GM18517 (cell line): Measurements from ENCODE around the gene PNKD.

Experiments used
- ATAC-seq: cut with Tn5 transposase; IDR thresholded peaks from one replicate; pipeline ENCODE4 v1.9.1; 2021; ENCODE audit warnings: mild to moderate bottlenecking, moderate library complexity; ENCODE audit not compliant: unreplicated experiment

Gene PNKD, protein sequence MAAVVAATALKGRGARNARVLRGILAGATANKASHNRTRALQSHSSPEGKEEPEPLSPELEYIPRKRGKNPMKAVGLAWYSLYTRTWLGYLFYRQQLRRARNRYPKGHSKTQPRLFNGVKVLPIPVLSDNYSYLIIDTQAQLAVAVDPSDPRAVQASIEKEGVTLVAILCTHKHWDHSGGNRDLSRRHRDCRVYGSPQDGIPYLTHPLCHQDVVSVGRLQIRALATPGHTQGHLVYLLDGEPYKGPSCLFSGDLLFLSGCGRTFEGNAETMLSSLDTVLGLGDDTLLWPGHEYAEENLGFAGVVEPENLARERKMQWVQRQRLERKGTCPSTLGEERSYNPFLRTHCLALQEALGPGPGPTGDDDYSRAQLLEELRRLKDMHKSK

DNA sequence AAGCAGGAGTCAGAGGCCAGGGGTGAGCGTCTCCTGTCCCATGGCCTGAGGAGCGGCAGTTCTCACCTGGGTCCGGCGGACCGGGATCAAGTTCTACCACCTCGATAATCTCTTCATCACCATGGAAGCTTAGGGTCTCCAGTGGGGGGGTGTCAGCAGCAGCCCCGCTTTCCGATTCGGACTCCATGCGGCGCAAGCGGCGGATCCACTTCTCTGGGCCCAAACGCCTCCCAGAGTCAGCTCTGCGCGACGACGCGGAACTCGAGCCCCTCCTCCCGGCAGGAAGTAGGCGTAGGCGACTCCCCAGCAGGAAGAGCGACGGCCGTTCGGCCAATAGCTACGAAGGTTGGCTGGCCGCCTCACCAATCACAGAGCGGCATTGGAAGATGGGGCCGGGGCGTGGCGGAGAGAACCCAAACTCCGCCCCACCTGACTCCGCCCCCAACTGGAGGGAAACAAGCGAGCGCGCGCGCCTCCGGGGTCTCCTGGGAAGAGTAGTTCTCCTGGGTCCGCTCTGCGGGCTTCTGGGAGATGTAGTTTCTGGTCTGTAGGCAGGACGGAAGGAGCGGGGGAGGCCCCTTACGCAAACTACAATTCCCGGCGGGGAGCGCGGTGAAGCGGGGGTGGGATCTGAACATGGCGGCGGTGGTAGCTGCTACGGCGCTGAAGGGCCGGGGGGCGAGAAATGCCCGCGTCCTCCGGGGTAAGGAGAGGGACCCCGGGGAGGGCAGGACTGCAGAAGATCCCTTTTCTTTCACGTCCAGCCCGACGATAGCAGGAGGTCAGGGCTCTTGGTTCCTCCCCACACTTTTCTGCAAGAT is at the start of gene PNKD, which contains the start of gene AAMP:
PNKD (plus strand) TSS at position 620 of the 821 bp plus-strand sequence; CDS start at position 637, 17 bp downstream.
AAMP (minus strand) TSS at position 238 of the 821 bp plus-strand sequence; CDS start at position 187, 51 bp downstream.
- ATAC-seq: peak; percentile 91

DNA sequence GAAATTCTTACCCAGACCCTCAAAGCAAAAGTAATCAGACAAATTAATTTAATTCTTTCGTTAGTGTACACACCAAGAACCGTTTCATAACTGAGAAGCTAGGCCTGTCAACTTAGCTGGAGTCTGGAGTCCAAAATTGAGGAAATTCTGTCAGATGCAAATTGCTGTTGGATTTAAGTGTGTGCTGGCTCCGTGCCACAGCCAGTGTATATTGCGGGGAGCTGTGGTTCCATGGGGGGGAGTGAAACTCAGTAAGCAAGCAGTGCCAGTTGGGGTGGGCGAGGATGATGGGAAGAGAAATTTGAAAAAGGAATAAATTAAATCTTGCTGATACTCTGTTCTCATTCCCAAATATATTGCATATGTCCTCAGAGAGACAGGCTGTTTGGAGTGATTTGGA is 49.3 kb upstream of the PNKD start:
- ATAC-seq: no peak

DNA sequence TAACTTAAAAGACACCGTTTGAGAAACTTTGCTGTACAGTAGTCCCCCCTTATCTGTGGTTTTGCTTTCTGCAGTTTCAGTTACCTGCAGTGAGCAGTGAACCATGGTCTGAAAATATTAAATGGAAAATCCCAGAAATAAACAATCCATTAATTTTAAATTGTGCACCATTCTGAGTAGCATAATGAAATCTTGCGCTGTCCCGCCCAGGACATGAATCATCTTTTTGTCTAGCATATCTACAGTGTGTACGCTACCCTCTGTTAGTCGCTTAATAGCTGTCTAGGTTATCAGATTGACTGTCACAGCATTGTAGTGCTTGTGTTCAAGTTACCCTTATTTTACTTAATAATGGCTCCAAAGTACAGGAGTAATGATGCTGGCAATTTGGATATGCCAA is 47.3 kb upstream of the PNKD start:
- ATAC-seq: no peak

DNA sequence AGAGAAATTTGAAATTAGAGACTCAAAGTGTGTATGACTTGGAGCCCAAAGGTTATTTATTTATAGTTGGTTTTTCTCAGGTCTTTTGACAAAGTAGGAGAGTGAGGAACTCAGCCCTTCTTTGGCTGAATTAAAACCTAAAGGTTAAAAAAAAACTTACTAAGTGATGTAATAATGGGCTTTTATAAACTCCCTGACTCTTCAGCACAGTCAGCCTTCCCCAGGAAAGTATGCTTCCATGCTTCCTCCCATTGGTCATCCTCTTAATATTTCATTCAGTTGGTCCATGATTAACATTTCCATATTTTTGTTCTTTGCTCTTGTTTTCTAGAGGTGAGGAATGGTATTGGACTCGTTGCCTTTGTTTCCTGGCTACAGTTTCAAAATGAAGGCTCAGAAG is 46.1 kb upstream of the PNKD start:
- ATAC-seq: no peak

DNA sequence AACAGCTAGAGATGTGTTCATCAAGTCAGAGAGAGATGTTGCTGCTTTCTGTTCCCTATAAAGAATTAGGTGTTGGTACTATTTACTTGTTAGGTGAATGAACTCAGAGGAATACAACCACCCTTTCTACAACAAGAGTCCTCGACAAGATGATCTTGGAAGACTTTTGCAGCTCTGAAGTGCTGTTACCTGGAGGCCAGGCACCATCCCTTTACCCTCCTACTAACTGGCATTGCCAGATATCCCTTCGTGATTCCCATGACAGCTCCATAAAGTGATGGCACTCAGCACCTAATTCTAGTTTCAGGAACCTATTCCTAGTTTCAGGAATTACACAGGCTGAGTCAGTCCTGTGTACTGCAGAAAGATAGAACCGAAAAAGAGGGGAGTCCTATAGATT is 43.4 kb upstream of the PNKD start:
- ATAC-seq: no peak

DNA sequence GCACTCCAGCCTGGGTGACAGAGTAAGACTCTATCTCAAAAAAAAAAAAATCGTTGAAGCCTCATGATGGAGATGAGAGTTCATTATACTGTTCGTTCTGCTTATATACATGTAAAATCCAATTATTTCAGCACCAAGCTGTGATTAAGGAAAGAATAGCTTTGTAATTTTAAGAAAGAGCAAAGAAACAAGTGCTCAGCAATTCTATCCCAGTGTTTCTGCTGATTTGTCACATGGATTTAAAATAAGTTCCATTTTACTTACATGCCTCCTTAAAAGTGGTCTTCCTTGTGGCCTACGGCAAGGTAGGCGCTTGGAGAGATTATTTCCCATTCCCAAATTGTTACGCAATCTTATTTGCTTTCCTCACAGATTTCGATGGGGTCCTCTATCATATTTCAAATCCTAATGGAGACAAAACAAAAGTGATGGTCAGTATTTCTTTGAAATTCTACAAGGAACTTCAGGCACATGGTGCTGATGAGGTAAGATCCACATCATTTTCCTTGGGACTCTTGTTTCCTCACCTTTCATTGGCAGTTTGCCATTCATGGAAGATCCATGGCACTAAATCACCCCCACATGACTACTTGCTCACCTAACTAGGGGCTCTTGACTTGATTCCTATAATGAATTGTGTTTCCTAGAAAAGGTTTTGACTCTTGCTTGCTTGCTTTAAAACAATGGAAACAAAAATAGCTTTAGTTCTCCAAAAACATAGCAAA is 41.8 kb upstream of the PNKD start:
- ATAC-seq: no peak

DNA sequence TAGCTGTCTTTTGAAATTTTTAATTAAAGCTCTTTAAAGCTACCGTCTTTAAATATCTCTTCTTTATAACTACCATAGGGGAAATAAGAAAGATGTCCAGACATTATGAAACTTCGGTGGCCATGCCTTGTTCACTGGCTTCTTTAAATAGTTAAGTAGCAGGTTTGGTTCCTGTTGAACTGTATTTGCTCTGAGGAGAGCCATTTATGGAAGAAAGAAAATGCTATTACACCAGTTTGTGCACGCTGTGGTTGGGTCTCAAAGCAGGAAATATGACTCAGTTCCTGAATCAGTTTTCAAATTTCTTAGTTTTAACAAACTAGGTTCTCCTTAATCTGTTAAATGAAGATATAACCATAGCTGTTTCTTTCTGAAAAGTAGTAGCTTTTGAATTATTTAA is 41.1 kb upstream of the PNKD start:
- peak; percentile 86 for ATAC-seq

DNA sequence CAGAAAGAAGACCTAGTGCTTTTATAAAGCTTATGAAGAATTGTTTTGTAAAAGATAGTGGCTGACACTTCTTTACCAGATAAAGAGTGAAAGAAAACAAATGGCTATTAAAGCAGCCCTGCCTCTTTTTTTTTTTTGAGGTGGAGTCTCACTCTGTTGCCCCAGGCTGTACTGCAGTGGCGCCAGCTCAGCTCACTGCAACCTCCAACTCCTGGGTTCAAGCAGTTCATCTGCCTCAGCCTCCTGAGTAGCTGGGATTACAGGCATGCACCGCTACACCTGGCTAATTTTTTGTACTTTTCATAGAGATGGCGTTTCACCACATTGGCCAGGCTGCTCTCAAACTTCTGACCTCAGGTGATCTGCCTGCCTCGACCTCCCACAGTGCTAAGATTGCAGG is 40.5 kb upstream of the PNKD start:
- ATAC-seq: no peak

DNA sequence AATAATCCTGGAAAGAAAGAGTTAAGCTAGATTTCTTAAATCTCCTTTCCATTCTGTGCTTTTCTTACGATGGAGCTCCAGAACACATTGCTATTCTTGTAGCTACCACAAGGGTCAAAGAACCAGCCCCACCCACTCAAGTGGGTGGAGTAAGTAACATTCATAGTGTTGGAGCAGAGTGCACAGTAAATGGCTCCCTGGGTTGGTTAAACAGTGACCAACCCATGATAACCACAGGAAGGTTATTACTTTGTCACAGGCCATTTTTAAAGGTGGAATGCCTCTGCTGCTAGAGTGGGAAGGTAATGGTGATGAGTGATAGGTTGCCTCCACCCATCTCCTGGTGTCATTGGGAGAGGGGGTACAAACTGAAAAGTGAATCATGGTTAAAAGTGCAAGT is 39.4 kb upstream of the PNKD start:
- ATAC-seq: peak; percentile 61

DNA sequence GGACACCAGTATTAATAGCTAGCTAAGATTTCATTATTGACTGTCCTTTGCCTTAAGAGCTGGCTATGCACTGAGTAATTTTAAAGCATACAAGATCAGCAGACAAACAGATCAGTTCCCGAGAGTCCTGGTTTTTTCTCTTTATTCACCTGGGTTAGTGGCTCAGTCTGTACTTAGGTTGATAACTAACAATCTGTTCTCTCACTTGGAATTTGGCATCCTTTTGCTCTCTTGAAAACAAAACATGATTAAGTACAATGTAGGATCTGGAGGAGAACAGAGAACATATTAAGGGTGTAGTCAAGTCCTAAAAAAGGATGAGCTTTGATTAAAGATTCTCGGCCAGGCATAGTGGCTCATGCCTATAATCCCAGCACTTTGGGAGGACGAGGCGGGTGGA is 36.8 kb upstream of the PNKD start:
- ATAC-seq: no peak

DNA sequence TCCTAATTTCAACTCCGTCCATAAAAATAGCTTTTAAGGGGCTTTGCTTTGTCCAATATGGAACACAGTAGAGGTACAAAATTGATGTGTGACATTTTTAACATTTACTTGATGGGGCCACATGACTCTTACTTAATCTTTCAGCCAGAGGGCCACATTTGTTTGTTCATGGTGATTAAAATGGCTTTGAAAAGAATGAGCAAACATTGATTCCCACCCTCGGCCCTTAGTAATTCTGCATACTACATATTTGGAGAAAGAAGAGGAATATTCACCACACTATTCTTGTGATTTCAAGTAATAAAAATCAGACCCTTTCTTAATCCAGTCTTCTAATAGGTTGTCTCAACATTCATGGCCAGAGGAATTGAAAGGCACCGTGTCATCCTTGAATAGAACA is 35.8 kb upstream of the PNKD start:
- no peak for ATAC-seq

DNA sequence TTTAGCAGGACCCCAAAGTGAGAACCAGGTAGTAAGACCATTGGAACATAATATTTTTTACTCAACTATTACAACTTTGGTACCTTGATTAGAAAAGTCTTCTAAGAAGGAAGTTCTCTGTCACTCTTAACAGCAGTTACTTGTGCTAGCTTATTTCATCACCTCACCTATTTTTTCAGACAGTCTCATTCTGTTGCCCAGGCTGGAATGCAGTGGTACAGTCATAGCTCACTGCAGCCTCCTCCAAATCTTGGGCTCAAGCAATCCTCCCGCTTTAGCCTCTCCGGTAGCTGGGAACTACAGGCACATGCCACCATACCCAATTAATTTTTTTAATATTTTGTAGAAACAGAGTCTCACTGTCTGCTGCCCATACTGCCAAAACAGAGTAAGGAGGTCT is 35.3 kb upstream of the PNKD start:
- no peak for ATAC-seq

DNA sequence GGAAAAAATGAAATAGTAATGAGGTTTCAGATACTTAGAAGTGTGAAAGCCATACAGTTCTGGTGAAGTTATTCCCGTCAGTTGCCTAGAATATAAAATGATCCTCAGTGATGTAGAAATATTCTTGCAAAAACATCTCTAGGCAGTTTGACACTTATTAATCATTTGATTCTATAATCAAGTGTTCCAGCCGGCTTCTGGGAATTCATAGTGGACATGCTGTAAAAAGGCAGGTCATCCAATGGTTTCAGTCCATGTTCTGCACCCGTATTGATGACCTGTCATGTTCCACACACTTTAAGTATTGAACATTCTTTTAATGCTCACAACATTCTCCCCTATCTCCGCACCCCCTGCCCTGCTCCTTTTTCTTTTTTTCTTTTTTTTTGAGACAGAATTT is 33.5 kb upstream of the PNKD start:
- no peak for ATAC-seq

DNA sequence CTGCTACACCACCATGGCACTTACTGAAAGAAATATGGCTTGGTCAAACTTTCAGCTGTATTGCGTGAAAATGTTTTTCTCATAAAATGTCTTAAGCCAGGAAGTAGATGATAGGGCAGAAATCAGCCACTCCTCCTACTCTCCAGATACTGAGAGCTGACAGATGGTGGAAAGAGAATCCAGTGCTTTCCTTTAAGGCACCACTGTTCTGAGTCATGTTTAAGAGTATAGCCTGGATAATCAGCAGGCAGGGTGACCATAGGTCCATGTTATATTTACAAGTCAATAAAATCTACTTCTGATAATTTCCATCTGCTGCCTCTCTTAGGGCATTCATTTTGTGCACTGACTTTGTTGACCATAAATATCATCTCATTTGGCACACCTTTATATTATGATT is 31.4 kb upstream of the PNKD start:
- ATAC-seq: no peak

DNA sequence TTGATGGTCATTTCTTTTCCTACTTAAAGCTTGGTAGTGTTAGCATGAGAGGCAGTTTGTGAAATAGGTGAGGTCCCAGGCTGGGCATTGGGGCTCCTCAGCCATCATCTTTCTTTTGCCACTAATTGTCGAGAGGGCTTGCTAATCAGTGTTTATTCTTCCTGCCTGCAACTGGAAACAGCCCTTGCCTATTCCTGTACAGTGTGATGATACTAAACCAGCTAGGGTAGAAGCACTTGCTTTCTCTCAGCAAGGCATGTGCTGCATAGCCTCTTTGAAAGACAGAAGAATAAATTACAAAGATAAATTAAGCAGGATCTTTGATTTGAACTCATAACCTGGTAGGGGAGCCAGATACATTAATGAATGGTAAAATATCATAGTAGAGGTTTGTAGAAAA is 26.1 kb upstream of the PNKD start:
- ATAC-seq: no peak

DNA sequence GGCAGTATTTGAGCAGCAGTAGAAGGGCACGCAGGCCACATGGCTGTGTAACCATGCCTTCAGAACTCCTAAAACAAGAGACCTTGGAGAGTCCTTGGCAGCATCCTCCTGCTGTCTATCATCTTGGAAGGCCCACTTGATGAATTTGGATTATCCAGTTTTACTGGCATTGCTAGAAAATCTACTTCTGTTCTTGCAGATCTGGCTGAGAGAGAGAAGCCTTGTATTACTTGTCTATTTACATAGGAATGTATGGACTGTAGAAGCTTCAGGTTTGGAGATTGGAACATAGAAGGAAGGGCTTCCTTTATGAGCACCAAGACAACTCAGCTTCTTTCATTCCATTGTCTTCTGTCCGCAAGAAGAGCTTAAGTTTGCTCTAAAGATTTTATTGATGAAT is 25.7 kb upstream of the PNKD start:
- no peak for ATAC-seq

DNA sequence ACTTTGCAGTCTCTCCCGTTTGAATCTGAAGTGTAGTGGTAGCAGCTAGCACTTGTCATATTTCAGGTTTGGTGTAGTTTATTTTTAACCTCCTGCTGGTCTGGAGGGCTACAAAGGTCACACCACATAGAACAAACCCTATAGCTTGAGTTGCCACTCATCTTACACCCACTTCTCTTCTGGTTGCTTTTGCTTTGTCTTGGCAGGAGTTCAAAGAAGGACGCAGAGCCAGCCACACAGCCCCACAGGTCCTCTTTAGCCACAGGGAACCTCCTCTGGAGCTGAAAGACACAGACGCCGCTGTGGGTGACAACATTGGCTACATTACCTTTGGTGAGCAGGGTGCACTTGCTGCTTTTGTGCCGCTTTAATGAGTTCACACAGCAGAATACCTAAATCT is 25.1 kb upstream of the PNKD start:
- no peak for ATAC-seq

DNA sequence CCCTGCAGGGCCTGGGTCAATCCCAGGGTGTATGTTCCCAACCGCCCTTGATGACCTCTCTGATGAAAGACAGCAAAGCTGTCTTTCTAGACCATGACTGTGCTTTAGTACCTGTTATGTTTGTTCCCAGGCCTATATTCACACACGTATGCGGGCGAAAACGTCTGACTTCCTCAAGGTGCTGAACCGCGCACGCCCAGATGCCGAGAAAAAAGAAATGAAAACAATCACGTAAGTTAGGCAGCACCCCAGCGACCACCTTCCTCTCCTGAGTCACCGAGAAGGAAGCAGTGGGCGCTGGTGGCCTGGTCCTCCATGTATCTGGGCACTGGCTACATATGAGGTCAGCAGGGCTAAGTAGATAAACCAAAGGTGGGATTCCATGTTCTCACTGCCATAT is 20.6 kb upstream of the PNKD start:
- ATAC-seq: no peak

DNA sequence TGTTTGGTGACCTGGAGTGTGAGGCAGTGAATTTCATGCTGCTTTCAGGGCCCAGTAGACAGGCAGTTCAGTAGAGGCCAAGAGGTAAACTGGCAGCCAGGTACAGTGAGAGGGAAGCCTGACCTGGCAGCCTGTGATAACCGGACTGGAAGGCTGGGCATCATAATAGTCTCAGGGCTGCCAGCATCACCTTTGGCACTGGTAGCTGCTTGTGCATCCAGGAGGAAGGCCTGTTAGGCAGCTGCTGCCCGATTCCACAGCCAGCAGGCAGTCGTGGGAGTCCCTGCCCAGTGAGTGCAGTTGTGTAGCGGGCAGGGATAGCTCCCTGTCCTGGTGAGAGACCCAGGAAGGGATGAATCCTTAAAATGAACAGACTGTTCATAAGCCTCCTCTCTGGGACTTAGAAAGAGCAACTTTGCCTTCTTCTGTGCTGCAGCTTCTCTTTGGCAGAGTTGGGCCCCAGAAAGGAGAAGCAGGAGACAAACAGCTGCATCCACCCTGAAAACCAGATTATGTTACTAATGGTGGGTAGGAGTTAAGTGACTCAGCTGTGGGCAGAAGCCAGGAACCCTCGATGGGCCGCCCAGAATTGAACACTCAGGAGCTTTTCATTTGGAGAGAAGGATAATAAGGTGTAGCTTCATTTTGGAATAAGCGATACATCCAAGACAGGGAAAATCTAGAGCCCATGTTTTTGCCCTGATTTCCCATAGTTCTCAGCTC is 17.6 kb upstream of the PNKD start:
- ATAC-seq: no peak

DNA sequence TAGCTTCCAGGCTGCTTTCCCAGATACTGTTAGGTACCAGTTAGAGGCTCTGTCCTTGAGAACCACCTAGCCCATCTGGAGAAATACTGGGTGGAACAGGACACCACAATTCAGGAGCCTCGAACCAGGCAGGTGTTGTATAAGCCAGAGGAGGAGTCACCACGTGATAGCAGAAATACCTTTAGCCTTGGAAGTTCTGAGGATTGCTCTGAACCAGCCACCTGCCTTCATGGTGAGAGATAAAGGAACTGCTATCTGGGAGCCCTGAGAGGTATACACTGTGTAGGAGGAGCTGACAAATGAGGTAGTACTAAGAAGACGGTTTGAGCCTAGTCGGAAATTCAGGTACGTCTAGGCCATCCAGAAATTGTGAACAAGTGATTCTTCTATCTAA is 17.1 kb upstream of the PNKD start:
- ATAC-seq: no peak

DNA sequence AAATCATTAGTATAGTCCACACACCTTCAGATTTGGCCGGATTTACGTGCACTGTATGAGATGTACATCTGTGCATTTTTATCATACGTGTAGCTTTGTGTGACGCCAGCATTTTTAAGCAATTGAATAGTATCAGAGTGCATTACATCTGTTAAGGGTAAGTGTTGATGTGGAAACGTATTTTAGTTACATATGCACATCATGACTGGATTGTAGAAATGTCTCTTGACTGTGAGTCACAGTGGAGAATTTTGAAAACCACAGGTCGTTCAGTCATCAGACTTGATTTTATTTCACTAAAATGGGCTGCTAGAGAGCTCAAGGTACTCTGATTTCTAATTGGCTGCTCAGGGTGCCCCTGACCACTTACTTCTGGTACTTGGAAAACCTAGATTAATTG is 14.9 kb upstream of the PNKD start:
- ATAC-seq: no peak
